Fibroblast of mammary gland (primary cell): ENCODE data around the gene CUBN.

ENCODE experiments used
- DNase-seq: peaks from one replicate; pipeline ENCODE4 v3.0.0-alpha.2; 2010; ENCODE audit warnings: low read depth
- H3K4me3 ChIP-seq: 2 replicates; pipeline ENCODE4 v1.5.1; 2011; ENCODE audit warnings: low read depth, mild to moderate bottlenecking, low read length, moderate library complexity; ENCODE audit not compliant: control insufficient read depth
- TF ChIP-seq, protein P1 (sequence below): conservative IDR thresholded peaks from 2 replicates; pipeline ENCODE4 v1.5.1; 2011; ENCODE audit warnings: low read depth, low read length, inconsistent platforms; ENCODE audit not compliant: control insufficient read depth, insufficient read depth

Gene CUBN

GRCh38 chr10:16789765-16790164, 339.8 kb downstream of the CUBN start:
- TF ChIP-seq, protein P1, sequence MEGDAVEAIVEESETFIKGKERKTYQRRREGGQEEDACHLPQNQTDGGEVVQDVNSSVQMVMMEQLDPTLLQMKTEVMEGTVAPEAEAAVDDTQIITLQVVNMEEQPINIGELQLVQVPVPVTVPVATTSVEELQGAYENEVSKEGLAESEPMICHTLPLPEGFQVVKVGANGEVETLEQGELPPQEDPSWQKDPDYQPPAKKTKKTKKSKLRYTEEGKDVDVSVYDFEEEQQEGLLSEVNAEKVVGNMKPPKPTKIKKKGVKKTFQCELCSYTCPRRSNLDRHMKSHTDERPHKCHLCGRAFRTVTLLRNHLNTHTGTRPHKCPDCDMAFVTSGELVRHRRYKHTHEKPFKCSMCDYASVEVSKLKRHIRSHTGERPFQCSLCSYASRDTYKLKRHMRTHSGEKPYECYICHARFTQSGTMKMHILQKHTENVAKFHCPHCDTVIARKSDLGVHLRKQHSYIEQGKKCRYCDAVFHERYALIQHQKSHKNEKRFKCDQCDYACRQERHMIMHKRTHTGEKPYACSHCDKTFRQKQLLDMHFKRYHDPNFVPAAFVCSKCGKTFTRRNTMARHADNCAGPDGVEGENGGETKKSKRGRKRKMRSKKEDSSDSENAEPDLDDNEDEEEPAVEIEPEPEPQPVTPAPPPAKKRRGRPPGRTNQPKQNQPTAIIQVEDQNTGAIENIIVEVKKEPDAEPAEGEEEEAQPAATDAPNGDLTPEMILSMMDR, result no peak
- DNase-seq, result no peak
- no peak overlapping the region for H3K4me3 ChIP-seq

DNA sequence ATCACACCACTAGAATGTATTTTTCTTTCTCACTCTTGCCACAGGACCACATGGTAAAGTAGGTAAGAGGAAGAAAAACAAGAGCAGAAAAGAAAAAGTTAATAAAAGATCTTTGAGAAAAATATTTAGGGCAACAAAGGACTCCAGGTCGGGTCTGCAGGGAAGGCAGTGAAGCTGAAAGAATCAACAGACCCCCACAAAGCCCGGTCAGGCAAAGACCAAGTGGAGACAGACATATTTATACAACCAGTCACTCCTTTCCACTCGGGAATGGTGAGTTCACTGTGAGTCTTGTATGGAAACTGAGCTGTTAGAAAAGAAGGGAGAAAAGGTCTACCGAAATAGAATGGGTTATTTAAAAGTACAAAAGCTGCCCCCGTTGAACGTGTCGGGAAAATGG, 340.4 kb downstream of the CUBN start:
- H3K4me3 ChIP-seq, result no peak overlapping the region
- TF ChIP-seq, protein P1, result no peak
- no peak for DNase-seq

DNA sequence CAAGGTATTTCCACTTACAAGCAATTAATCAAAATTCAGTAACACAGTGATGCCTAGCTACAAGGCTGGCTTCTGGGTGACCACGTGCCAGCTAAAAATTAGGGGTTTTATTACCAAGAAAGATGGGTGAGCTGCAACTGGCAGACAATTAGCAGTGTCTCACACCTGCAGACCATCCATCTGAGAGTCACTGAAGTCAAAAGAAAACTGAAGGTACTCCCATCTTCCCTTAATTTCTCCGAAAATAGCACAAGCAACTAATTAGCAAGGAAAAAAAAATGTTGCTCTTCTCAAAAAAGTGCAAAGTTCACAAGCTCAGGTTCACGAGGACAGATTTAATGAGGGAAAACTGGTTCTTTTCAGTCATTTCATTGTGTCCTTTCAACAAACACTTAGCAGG, 340.8 kb downstream of the CUBN start:
- no peak for DNase-seq
- no peak overlapping the region for H3K4me3 ChIP-seq
- TF ChIP-seq, protein P1, result no peak

GRCh38 chr10:16788125-16788524, 341.5 kb downstream of the CUBN start:
- DNase-seq, result no peak
- TF ChIP-seq, protein P1, result no peak
- H3K4me3 ChIP-seq, result no peak overlapping the region

- no peak overlapping the region for H3K4me3 ChIP-seq
- TF ChIP-seq, protein P1, result no peak
These were observed 342.2 kb downstream of the CUBN start for GRCh38 chr10:16787361-16787791.

DNA sequence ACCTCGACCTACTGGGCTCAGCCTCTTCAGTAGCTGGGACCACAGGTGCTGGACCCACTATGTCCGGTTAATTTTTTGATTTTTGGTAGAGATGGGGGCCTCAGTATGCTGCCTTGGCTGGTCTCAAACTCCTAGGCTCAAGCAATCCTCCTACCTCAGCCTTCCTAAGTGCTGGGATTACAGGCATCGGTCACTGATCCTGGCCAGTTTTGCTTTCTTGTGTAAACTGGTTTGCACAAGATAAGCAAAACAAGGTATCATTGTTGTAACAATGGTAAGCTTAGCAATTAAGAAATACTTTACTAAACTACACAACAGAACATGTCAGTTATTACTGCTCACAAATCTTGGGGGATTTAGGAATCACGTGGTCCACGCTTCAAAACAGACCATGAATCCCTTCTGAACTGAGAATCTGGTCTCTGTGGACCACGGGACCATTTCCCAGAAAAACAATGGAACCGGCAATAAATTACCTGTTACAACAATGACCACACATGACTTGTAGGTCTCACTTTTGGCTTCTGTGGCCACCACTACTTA, 349.2 kb downstream of the CUBN start:
- no peak for DNase-seq
- TF ChIP-seq, protein P1, result no peak
- H3K4me3 ChIP-seq, result no peak overlapping the region

More at GRCh38 chr10:16787361-16787791, 342.2 kb downstream of the CUBN start:
- no peak for DNase-seq

GRCh38 chr10:16779384-16779915, 350.2 kb downstream of the CUBN start:
- no peak overlapping the region for H3K4me3 ChIP-seq
- TF ChIP-seq, protein P1, result no peak
- DNase-seq, result no peak
